NCI-H1436 (cell line): ENCODE measurements around the gene BTAF1.
"Not testable (repeated sequence)": the region's sequence is repeated elsewhere in the genome, so short reads cannot be mapped to it uniquely, and the experiment has no call there.

Experiments
- DNase-seq: peaks from one replicate; lab custom pipeline; 2025; lab: John Stamatoyannopoulos, UW

BTAF1 gene

GRCh38 chr10:91978585-91978984 is 55.0 kb downstream of the BTAF1 start:
- no peak for DNase-seq

GRCh38 chr10:91980319-91980718 is 56.7 kb downstream of the BTAF1 start:
- no peak for DNase-seq

GRCh38 chr10:91983416-91983815 is 59.8 kb downstream of the BTAF1 start:
- DNase-seq: no peak

- DNase-seq: no peak
Observed at GRCh38 chr10:91987397-91988037, 63.9 kb downstream of the BTAF1 start.

- DNase-seq: no peak
Observed at GRCh38 chr10:91992031-91992430, 68.5 kb downstream of the BTAF1 start.

- no peak for DNase-seq
Observed at GRCh38 chr10:91996266-91996665, 72.7 kb downstream of the BTAF1 start.

GRCh38 chr10:92001581-92001980 is 78.0 kb downstream of the BTAF1 start:
- no peak for DNase-seq

- DNase-seq: no peak
Observed at GRCh38 chr10:92001995-92002394, 78.4 kb downstream of the BTAF1 start.

- no peak for DNase-seq
Observed at GRCh38 chr10:92003258-92003657, 79.7 kb downstream of the BTAF1 start.

- DNase-seq: no peak
Observed at GRCh38 chr10:92005978-92006377, 82.4 kb downstream of the BTAF1 start.

GRCh38 chr10:92009445-92009844 is 85.9 kb downstream of the BTAF1 start:
- DNase-seq: no peak

- DNase-seq: no peak
Observed at GRCh38 chr10:92010047-92010735, 86.6 kb downstream of the BTAF1 start.

- DNase-seq: no peak
Observed at GRCh38 chr10:92011560-92012214, 88.1 kb downstream of the BTAF1 start.

- DNase-seq: no peak
Observed at GRCh38 chr10:92014620-92015019, 91.0 kb downstream of the BTAF1 start.

- DNase-seq: no peak
Observed at GRCh38 chr10:92024700-92025099, 101.1 kb downstream of the BTAF1 start.

GRCh38 chr10:92025340-92025739 is 101.8 kb downstream of the BTAF1 start:
- not testable (repeated sequence) for DNase-seq

- DNase-seq: no peak
Observed at GRCh38 chr10:92027141-92027540, 103.6 kb downstream of the BTAF1 start.

GRCh38 chr10:92031580-92031979 is 108.0 kb downstream of the BTAF1 start:
- no peak for DNase-seq

GRCh38 chr10:92033070-92033469 is 109.5 kb downstream of the BTAF1 start:
- not testable (repeated sequence) for DNase-seq

GRCh38 chr10:92038949-92039348 is 115.4 kb downstream of the BTAF1 start:
- no peak for DNase-seq

GRCh38 chr10:92042541-92042940 is 119.0 kb downstream of the BTAF1 start:
- DNase-seq: no peak

- DNase-seq: no peak
Observed at GRCh38 chr10:92045641-92046106, 122.1 kb downstream of the BTAF1 start.

- DNase-seq: no peak
Observed at GRCh38 chr10:92047215-92047614, 123.6 kb downstream of the BTAF1 start.
